Thyroid gland (tissue), 4 donors: ENCODE data around the gene ZBTB32.

ENCODE experiments used
- POLR2A ChIP-seq, 2 donors: fragments of 450-650 bp; IDR thresholded peaks; one replicate each; pipeline ENCODE4 v1.6.1; 2017; ENCODE audit warnings: antibody characterized with exemption in 2 of 2, mild to moderate bottlenecking in 2 of 2, moderate library complexity in 1 of 2
- TF ChIP-seq, protein P1 (sequence below), 6 experiments: fragments of 200-600 bp in 3 of 6; fragments of 450-650 bp in 3 of 6; sonication (generic) in 3 of 6; IDR thresholded peaks; one replicate each; pipeline ENCODE4 v1.5.1; 2016 to 2019; ENCODE audit warnings: antibody characterized with exemption in 6 of 6, mild to moderate bottlenecking in 2 of 6, inconsistent platforms in 1 of 6, moderate library complexity in 1 of 6

DNA sequence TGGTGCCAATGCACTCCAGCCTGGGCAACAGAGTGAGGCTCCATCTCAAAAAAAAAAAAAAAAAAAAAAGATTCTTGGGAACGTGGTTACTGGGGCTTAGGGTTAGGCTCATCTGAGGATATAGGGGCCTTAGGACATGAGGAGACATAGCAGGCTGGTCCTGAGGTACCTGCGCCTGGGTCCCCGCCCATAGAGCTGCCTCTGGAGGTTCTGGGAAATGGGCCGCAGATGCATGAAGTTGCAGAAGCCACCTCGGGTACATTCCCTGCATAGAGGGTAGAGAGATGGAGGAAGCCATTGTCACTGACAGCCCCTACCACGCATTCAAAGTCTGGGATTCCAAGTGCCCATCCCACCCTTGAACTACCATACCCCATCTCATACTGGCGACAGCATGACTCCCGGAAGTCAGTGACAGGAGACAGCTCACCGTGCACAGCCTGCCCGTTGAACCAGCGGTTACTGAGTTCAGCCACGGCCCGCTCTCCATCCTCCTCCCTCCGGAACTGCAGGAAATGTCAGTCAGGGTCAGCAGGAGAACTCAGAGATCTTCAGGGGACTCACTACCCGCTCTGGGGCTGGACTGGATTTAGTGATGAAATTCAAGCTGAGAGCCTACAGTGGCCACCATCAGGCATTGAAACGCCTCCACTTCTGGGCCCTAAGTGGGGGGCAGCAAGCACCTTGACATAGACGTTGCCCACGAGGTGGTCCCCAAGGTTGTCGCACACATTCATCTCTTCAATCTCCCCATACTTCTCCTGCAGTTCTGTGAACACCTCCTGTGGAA is 39.5 kb downstream of the ZBTB32 start:
- TF ChIP-seq, protein P1, sequence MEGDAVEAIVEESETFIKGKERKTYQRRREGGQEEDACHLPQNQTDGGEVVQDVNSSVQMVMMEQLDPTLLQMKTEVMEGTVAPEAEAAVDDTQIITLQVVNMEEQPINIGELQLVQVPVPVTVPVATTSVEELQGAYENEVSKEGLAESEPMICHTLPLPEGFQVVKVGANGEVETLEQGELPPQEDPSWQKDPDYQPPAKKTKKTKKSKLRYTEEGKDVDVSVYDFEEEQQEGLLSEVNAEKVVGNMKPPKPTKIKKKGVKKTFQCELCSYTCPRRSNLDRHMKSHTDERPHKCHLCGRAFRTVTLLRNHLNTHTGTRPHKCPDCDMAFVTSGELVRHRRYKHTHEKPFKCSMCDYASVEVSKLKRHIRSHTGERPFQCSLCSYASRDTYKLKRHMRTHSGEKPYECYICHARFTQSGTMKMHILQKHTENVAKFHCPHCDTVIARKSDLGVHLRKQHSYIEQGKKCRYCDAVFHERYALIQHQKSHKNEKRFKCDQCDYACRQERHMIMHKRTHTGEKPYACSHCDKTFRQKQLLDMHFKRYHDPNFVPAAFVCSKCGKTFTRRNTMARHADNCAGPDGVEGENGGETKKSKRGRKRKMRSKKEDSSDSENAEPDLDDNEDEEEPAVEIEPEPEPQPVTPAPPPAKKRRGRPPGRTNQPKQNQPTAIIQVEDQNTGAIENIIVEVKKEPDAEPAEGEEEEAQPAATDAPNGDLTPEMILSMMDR (IDR thresholded peaks at IDR 0.05), result no peak
- TF ChIP-seq POLR2A (IDR thresholded peaks at IDR 0.05), result no peak
